HepG2 (cell line): ENCODE measurements around the gene ELAPOR1. TPM values are rescaled to one million over a fixed set of nuclear protein-coding genes. Genes with fewer than 3 reads are reported as not detected.

ENCODE experiments used
- ATAC-seq: fragments of 200-7000 bp; cut with Tn5 transposase; 3 replicates; pipeline ENCODE4 v1.9.1; 2020; ENCODE audit warnings: mild to moderate bottlenecking, moderate library complexity
- BruUV-seq: library from RNA; stranded (reverse); fragments of 400-500 nt; replicated peaks from 2 replicates; lab custom pipeline; 2021; lab: Mats Ljungman, UMichigan
- CTCF ChIA-PET: fragments of 300-600 bp; formaldehyde crosslinking; extraction: SDS; loops from one replicate; lab custom pipeline; 2021; ENCODE audit warnings: low total read pairs, inconsistent platforms, low intra/inter-chr PET ratio; lab: Yijun Ruan, JAX
- POLR2A ChIA-PET: fragments of 350-600 bp; sonication (Branson Sonifier 250); formaldehyde crosslinking; loops from one replicate; lab custom pipeline; 2020; ENCODE audit warnings: antibody characterized with exemption, inconsistent platforms; lab: Yijun Ruan, JAX
- DNase-seq: peaks from one replicate; pipeline ENCODE4 v3.0.0-alpha.2; 2015; ENCODE audit warnings: low spot score
- FAIRE-seq: peaks from 3 replicates; lab custom pipeline; 2011; peaks lifted over from hg19 to GRCh38; lab: Jason Lieb, UNC
- H2AFZ ChIP-seq: one replicate; pipeline ENCODE4 v1.6.1; 2011; ENCODE audit warnings: low read length, inconsistent platforms
- H3K27ac ChIP-seq: fragments of 300-600 bp; 3 replicates; pipeline ENCODE4 v1.8.0; 2011; ENCODE audit warnings: mixed run types, mild to moderate bottlenecking, mixed read lengths, low read length, inconsistent platforms; ENCODE audit not compliant: insufficient read depth; ENCODE audit errors: extremely low read length
- H3K27me3 ChIP-seq, 2 experiments: fragments of 200-600 bp in 1 of 2; 2 replicates in 1 of 2; 3 replicates in 1 of 2; pipeline versions ENCODE4 v1.6.0 to v1.8.0; 2011; ENCODE audit warnings: low read length in 2 of 2, mild to moderate bottlenecking in 2 of 2, moderate library complexity in 2 of 2, inconsistent platforms in 1 of 2; ENCODE audit not compliant: insufficient read depth in 2 of 2, control insufficient read depth in 1 of 2
- H3K36me3 ChIP-seq, 2 experiments: fragments of 200-600 bp in 1 of 2; replicated peaks in 1 of 2; 2 replicates in 1 of 2; 3 replicates in 1 of 2; pipeline versions ENCODE4 v1.5.1 to v1.8.0; 2011; ENCODE audit warnings: low read length in 2 of 2, inconsistent platforms in 1 of 2; ENCODE audit not compliant: insufficient read depth in 2 of 2, control insufficient read depth in 1 of 2
- H3K4me1 ChIP-seq: 2 replicates; pipeline ENCODE4 v1.5.1; 2012; ENCODE audit warnings: low read length, inconsistent platforms; ENCODE audit not compliant: insufficient read depth
- H3K4me2 ChIP-seq: 2 replicates; pipeline ENCODE4 v1.6.0; 2011; ENCODE audit warnings: low read depth, low read length, inconsistent platforms
- H3K4me3 ChIP-seq, 3 experiments: fragments of 200-600 bp in 1 of 3; sonication (generic), shearing (Covaris generic) in 1 of 3; replicated peaks in 1 of 3; 2 replicates each; pipeline ENCODE4 v1.5.1; 2011 to 2016; ENCODE audit warnings: low read length in 3 of 3, inconsistent platforms in 2 of 3, low read depth in 2 of 3, mild to moderate bottlenecking in 2 of 3, control low read depth in 1 of 3, mixed read lengths in 1 of 3; ENCODE audit not compliant: insufficient read depth in 1 of 3
- H3K79me2 ChIP-seq: one replicate; pipeline ENCODE4 v1.6.1; 2011; ENCODE audit warnings: low read length, inconsistent platforms; ENCODE audit not compliant: insufficient read depth
- H3K9ac ChIP-seq: 2 replicates; pipeline ENCODE4 v1.6.0; 2011; ENCODE audit warnings: mild to moderate bottlenecking, low read depth, low read length, inconsistent platforms; ENCODE audit not compliant: insufficient read depth
- H3K9me3 ChIP-seq: 2 replicates; pipeline ENCODE4 v1.5.1; 2012; ENCODE audit warnings: mild to moderate bottlenecking, low read length
- H4K20me1 ChIP-seq: 2 replicates; pipeline ENCODE4 v1.6.0; 2011; ENCODE audit warnings: inconsistent platforms, mild to moderate bottlenecking, low read length, moderate library complexity; ENCODE audit not compliant: insufficient read depth
- FOXK1 ChIP-seq: sonication (generic); formaldehyde crosslinking; IDR thresholded peaks from 2 replicates; pipeline ENCODE4 v1.4.0; 2020; ENCODE audit warnings: low read depth, missing genetic modification reagents, borderline replicate concordance
- HMG20A ChIP-seq: IDR thresholded peaks from 2 replicates; pipeline ENCODE4 v1.6.1; 2016; ENCODE audit warnings: borderline replicate concordance
- JUNB ChIP-seq: sonication (generic); formaldehyde crosslinking; IDR thresholded peaks from 2 replicates; pipeline ENCODE4 v1.8.0; 2022; ENCODE audit warnings: missing genetic modification reagents, mild to moderate bottlenecking, borderline replicate concordance
- NRL ChIP-seq: sonication (generic); formaldehyde crosslinking; IDR thresholded peaks from 2 replicates; pipeline ENCODE4 v1.5.0; 2020; ENCODE audit warnings: missing genetic modification reagents, mild to moderate bottlenecking, moderate library complexity, borderline replicate concordance
- PHB2 ChIP-seq: fragments of 450-650 bp; IDR thresholded peaks from 2 replicates; pipeline ENCODE4 v1.6.1; 2018; ENCODE audit not compliant: partially characterized antibody
- ZBTB8A ChIP-seq: sonication (generic); formaldehyde crosslinking; IDR thresholded peaks from 2 replicates; pipeline ENCODE4 v1.4.0; 2020; ENCODE audit warnings: mild to moderate bottlenecking, low read depth, missing genetic modification reagents, borderline replicate concordance
- ZNF101 ChIP-seq: sonication (generic); formaldehyde crosslinking; IDR thresholded peaks from 2 replicates; pipeline ENCODE4 v1.4.0; 2020; ENCODE audit warnings: mild to moderate bottlenecking, low read depth, missing genetic modification reagents, borderline replicate concordance
- ZNF530 ChIP-seq: sonication (generic); formaldehyde crosslinking; IDR thresholded peaks from 2 replicates; pipeline ENCODE4 v1.5.0; 2020; ENCODE audit warnings: low read depth, mild to moderate bottlenecking, missing genetic modification reagents
- ZNF879 ChIP-seq: sonication (generic); formaldehyde crosslinking; IDR thresholded peaks from 2 replicates; pipeline ENCODE4 v1.8.1; 2023; ENCODE audit warnings: missing genetic modification reagents
- in situ Hi-C: cut with HindIII; loops from 2 replicates; pipeline ENCODE4 v1.10.0; 2017; ENCODE audit warnings: low pct_unique_long_range_greater_than_20kb; ENCODE audit not compliant: extremely low pct_ligation_motif_present
- intact Hi-C: fragments of 100-400 bp; cut with micrococcal nuclease; formaldehyde crosslinking; loops from one replicate; pipeline ENCODE4 v1.10.0; 2022; ENCODE audit not compliant: unreplicated experiment
- polyA plus RNA-seq, 8 experiments: library from polyadenylated mRNA; depleted of rRNA in 3 of 8; stranded (reverse) in 7 of 8; unstranded in 1 of 8; fragments of >200 nt; fragmentation: Illumina TruSeq in 4 of 8; extraction: Trizol in 4 of 8; gene quantifications; 2 replicates each; pipeline versions ENCODE4 v1.2.1 to v1.2.3, GENCODE V29; 2011 to 2016; ENCODE audit warnings: low read depth in 4 of 8, missing spikeins in 1 of 8, mixed read lengths in 1 of 8; ENCODE audit not compliant: insufficient read depth in 1 of 8
- total RNA-seq, 5 experiments: library from RNA; depleted of rRNA; stranded (reverse); fragments of >200 nt; fragmentation: Illumina TruSeq; extraction: Trizol; gene quantifications; 2 replicates each; pipeline ENCODE4 v1.2.3, GENCODE V29; 2016; ENCODE audit warnings: low read depth in 1 of 5
- TF ChIP-seq, protein P1 (sequence below): sonication (generic); formaldehyde crosslinking; IDR thresholded peaks from 2 replicates; pipeline ENCODE4 v1.4.0; 2020; ENCODE audit warnings: low read depth, mild to moderate bottlenecking, missing genetic modification reagents
- TF ChIP-seq, protein P2 (sequence below): sonication (generic); formaldehyde crosslinking; IDR thresholded peaks from 2 replicates; pipeline ENCODE4 v1.4.0; 2020; ENCODE audit warnings: mild to moderate bottlenecking, missing genetic modification reagents
- TF ChIP-seq, protein P3 (sequence below): sonication (generic); formaldehyde crosslinking; IDR thresholded peaks from 2 replicates; pipeline ENCODE4 v1.9.0; 2021; ENCODE audit warnings: missing genetic modification reagents, borderline replicate concordance
- TF ChIP-seq, protein P4 (sequence below): sonication (generic); formaldehyde crosslinking; IDR thresholded peaks from 2 replicates; pipeline ENCODE4 v1.4.0; 2020; ENCODE audit warnings: missing genetic modification reagents

Gene ELAPOR1
- total and polyA plus RNA-seq, 2 of the 13 experiments (the other 11 are each of a cell fraction or from before 2014, with no cell fraction given), result 0.13 to 0.20 TPM

DNA sequence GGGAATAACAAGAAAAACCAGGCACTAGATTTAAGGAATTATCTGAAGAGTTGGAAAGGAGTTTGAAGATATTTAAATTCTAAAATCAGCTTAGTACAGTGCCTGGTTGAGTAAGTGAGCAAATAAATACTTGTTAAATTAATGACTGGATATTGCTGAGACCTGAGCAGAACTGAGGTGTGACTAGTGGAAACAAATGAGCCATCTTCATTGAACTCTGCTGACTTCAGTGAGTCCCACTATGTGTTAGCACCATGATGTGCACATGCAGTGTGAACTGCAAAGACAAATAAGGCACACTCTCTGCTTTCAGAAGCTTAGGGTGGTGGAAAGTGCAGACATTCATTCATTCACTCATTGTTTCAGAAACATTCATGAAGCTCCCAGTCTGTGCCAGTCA, 48.7 kb downstream of the ELAPOR1 start:
- Histone ChIP-seq H3K4me2 (no peak overlapping the region), H3K4me3 (no peak overlapping the region), H3K4me1 (peaks cover 53% of the 10 kb centered on the region), H3K9me3 (no peaks in the 10 kb centered on the region), H3K27ac (no peak overlapping the region), H4K20me1 (no peaks in the 10 kb centered on the region), H3K9ac (no peak overlapping the region), H3K79me2 (no peaks in the 10 kb centered on the region), H2AFZ (no peak overlapping the region), H3K36me3 (no peaks in the 10 kb centered on the region), H3K27me3 (peaks cover 1 to 4% of the 10 kb centered on the region in 2 experiments; a peak in 2 of 5 replicates)
- no peak for ATAC-seq
- no TSS peak for BruUV-seq
- ChIA-PET CTCF (no interaction called here), POLR2A (interaction anchor here (1.2 to 1.8 kb wide), 2 partner anchors 18 to 63 kb away, joined by 3 to 6 read pairs; no protein-coding TSS in a partner anchor)
- in situ Hi-C loops (no loop called here), intact Hi-C loops (no loop called here)
- TF ChIP-seq JUNB (CRISPR knock-in tag) (no peak), FOXK1 (CRISPR knock-in tag) (no peak), PHB2 (no peak), ZNF530 (CRISPR knock-in tag) (no peak), ZBTB8A (CRISPR knock-in tag) (no peak), HMG20A (no peak), ZNF101 (CRISPR knock-in tag) (no peak), NRL (CRISPR knock-in tag) (no peak), ZNF879 (CRISPR knock-in tag) (no peak)
- TF ChIP-seq, protein P1, sequence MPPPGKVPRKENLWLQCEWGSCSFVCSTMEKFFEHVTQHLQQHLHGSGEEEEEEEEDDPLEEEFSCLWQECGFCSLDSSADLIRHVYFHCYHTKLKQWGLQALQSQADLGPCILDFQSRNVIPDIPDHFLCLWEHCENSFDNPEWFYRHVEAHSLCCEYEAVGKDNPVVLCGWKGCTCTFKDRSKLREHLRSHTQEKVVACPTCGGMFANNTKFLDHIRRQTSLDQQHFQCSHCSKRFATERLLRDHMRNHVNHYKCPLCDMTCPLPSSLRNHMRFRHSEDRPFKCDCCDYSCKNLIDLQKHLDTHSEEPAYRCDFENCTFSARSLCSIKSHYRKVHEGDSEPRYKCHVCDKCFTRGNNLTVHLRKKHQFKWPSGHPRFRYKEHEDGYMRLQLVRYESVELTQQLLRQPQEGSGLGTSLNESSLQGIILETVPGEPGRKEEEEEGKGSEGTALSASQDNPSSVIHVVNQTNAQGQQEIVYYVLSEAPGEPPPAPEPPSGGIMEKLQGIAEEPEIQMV (CRISPR knock-in tag), result no peak
- TF ChIP-seq, protein P2, sequence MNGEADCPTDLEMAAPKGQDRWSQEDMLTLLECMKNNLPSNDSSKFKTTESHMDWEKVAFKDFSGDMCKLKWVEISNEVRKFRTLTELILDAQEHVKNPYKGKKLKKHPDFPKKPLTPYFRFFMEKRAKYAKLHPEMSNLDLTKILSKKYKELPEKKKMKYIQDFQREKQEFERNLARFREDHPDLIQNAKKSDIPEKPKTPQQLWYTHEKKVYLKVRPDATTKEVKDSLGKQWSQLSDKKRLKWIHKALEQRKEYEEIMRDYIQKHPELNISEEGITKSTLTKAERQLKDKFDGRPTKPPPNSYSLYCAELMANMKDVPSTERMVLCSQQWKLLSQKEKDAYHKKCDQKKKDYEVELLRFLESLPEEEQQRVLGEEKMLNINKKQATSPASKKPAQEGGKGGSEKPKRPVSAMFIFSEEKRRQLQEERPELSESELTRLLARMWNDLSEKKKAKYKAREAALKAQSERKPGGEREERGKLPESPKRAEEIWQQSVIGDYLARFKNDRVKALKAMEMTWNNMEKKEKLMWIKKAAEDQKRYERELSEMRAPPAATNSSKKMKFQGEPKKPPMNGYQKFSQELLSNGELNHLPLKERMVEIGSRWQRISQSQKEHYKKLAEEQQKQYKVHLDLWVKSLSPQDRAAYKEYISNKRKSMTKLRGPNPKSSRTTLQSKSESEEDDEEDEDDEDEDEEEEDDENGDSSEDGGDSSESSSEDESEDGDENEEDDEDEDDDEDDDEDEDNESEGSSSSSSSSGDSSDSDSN (CRISPR knock-in tag), result no peak
- TF ChIP-seq, protein P3, sequence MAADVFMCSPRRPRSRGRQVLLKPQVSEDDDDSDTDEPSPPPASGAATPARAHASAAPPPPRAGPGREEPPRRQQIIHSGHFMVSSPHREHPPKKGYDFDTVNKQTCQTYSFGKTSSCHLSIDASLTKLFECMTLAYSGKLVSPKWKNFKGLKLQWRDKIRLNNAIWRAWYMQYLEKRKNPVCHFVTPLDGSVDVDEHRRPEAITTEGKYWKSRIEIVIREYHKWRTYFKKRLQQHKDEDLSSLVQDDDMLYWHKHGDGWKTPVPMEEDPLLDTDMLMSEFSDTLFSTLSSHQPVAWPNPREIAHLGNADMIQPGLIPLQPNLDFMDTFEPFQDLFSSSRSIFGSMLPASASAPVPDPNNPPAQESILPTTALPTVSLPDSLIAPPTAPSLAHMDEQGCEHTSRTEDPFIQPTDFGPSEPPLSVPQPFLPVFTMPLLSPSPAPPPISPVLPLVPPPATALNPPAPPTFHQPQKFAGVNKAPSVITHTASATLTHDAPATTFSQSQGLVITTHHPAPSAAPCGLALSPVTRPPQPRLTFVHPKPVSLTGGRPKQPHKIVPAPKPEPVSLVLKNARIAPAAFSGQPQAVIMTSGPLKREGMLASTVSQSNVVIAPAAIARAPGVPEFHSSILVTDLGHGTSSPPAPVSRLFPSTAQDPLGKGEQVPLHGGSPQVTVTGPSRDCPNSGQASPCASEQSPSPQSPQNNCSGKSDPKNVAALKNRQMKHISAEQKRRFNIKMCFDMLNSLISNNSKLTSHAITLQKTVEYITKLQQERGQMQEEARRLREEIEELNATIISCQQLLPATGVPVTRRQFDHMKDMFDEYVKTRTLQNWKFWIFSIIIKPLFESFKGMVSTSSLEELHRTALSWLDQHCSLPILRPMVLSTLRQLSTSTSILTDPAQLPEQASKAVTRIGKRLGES (CRISPR knock-in tag), result no peak
- TF ChIP-seq, protein P4, sequence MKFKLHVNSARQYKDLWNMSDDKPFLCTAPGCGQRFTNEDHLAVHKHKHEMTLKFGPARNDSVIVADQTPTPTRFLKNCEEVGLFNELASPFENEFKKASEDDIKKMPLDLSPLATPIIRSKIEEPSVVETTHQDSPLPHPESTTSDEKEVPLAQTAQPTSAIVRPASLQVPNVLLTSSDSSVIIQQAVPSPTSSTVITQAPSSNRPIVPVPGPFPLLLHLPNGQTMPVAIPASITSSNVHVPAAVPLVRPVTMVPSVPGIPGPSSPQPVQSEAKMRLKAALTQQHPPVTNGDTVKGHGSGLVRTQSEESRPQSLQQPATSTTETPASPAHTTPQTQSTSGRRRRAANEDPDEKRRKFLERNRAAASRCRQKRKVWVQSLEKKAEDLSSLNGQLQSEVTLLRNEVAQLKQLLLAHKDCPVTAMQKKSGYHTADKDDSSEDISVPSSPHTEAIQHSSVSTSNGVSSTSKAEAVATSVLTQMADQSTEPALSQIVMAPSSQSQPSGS (CRISPR knock-in tag), result no peak
- no peak for DNase-seq
- no peak for FAIRE-seq
